GM21825 (cell line): ENCODE data around the gene BICD2.
A peak's percentile ranks its signal among the peaks of the same experiment; 100 is the strongest.

Source experiments
- ATAC-seq: cut with Tn5 transposase; IDR thresholded peaks from one replicate; pipeline ENCODE4 v1.9.1; 2021; ENCODE audit warnings: mild to moderate bottlenecking, moderate library complexity; ENCODE audit not compliant: unreplicated experiment

The BICD2 gene

GRCh38 chr9:92716557-92716956 is 48.1 kb downstream of the BICD2 start:
- ATAC-seq, result no peak

- ATAC-seq, result no peak
These were observed 49.0 kb downstream of the BICD2 start for GRCh38 chr9:92715488-92716231.

GRCh38 chr9:92714787-92715487 is 49.7 kb downstream of the BICD2 start:
- no peak for ATAC-seq

- no peak for ATAC-seq
These were observed 50.6 kb downstream of the BICD2 start for GRCh38 chr9:92714016-92714415.

GRCh38 chr9:92713528-92713927 is 51.1 kb downstream of the BICD2 start:
- ATAC-seq, result no peak

GRCh38 chr9:92712767-92713166 is 51.9 kb downstream of the BICD2 start:
- ATAC-seq, result no peak

- ATAC-seq, result no peak
These were observed 52.8 kb downstream of the BICD2 start for GRCh38 chr9:92711844-92712243.

- no peak for ATAC-seq
These were observed 53.5 kb downstream of the BICD2 start for GRCh38 chr9:92711146-92711545.

GRCh38 chr9:92710368-92710767 is 54.3 kb downstream of the BICD2 start:
- no peak for ATAC-seq

- no peak for ATAC-seq
These were observed 54.7 kb downstream of the BICD2 start for GRCh38 chr9:92709954-92710353.

GRCh38 chr9:92709240-92709639 is 55.4 kb downstream of the BICD2 start:
- ATAC-seq, result no peak

GRCh38 chr9:92707530-92707929 is 57.1 kb downstream of the BICD2 start:
- ATAC-seq, result no peak

GRCh38 chr9:92706218-92706940 is 58.3 kb downstream of the BICD2 start:
- ATAC-seq, result peak; percentile 65

GRCh38 chr9:92704528-92704927 is 60.1 kb downstream of the BICD2 start:
- no peak for ATAC-seq

GRCh38 chr9:92696619-92697018 is 68.0 kb downstream of the BICD2 start:
- no peak for ATAC-seq

GRCh38 chr9:92686954-92687353 is 77.7 kb downstream of the BICD2 start:
- ATAC-seq, result no peak

- ATAC-seq, result no peak
These were observed 79.6 kb downstream of the BICD2 start for GRCh38 chr9:92685022-92685421.

GRCh38 chr9:92682269-92682668 is 82.4 kb downstream of the BICD2 start:
- no peak for ATAC-seq

- ATAC-seq, result no peak
These were observed 84.2 kb downstream of the BICD2 start for GRCh38 chr9:92680166-92681119.

- no peak for ATAC-seq
These were observed 85.0 kb downstream of the BICD2 start for GRCh38 chr9:92679413-92680165.
